ENCODE measurements around the gene OTP.

Gene OTP

GRCh38 chr5:77632526-77633206, 5.8 kb downstream of the OTP start:
- no peaks in the 10 kb centered on the region for H3K36me3 ChIP-seq (ENCODE audit: control insufficient read depth in 1 of 2, insufficient read depth in 2 of 2, low read depth in 1 of 2, low read length in 2 of 2)
- peaks cover 13% of the 10 kb centered on the region for H3K9me3 ChIP-seq (ENCODE audit: control insufficient read depth, low read length)
- H3K4me2 ChIP-seq (ENCODE audit: low read length, poor library complexity, severe bottlenecking) = no peak overlapping the region
- no peak overlapping the region for H2BK5ac ChIP-seq (ENCODE audit: low read depth, low read length, poor library complexity, severe bottlenecking)
- H3K4me3 ChIP-seq (ENCODE audit: insufficient read depth in 1 of 2, low read depth in 1 of 2, low read length in 2 of 2) = no peak overlapping the region
- no peak overlapping the region for H4K91ac ChIP-seq (ENCODE audit: low read length)
- no peaks in the 10 kb centered on the region for H3K79me1 ChIP-seq (replicated peaks; ENCODE audit: low read length, poor library complexity, severe bottlenecking)
- no peak overlapping the region for H3K27ac ChIP-seq (ENCODE audit: low read length, poor library complexity, severe bottlenecking)
- H3K23ac ChIP-seq (ENCODE audit: low read length in 2 of 2) = peak overlapping the region in 1 of 2 experiments; percentile 97
- no peak overlapping the region for H3K4ac ChIP-seq (ENCODE audit: low read depth in 1 of 2, low read length in 2 of 2)
- peaks cover 79 to 98% of the 10 kb centered on the region in 2 experiments for H3K27me3 ChIP-seq (ENCODE audit: control insufficient read depth in 1 of 2, insufficient read depth in 1 of 2, low read length in 2 of 2)
- H3K18ac ChIP-seq (ENCODE audit: low read depth in 1 of 2, low read length in 2 of 2) = no peak overlapping the region
- no peak overlapping the region for H2BK12ac ChIP-seq (ENCODE audit: low read length in 2 of 2)
- WGBS = 5% methylated on average over 33 of the region's 33 CpGs
- H3K14ac ChIP-seq (ENCODE audit: low read length in 2 of 2) = peak overlapping the region in 1 of 2 experiments; percentile 7
- no peak overlapping the region for H3K9ac ChIP-seq (ENCODE audit: low read length)
- no peak overlapping the region for H2AK5ac ChIP-seq (ENCODE audit: low read length, severe bottlenecking)
- H2BK120ac ChIP-seq (ENCODE audit: low read depth, low read length) = no peak overlapping the region
- peaks cover 35% of the 10 kb centered on the region for H3K4me1 ChIP-seq (ENCODE audit: control insufficient read depth, insufficient read depth, low read depth, low read length)
- H2BK15ac ChIP-seq (ENCODE audit: low read depth, poor library complexity, severe bottlenecking) = no peak overlapping the region
- H2AFZ ChIP-seq (ENCODE audit: low read depth, low read length) = no peak overlapping the region
- no peak for DNase-seq
- no peak overlapping the region for H4K8ac ChIP-seq (ENCODE audit: low read length)

GRCh38 chr5:77630114-77630680, 8.3 kb downstream of the OTP start:
- peak; percentile 46 for DNase-seq
- Histone ChIP-seq H3K27me3 (ENCODE audit: control insufficient read depth in 1 of 2, insufficient read depth in 1 of 2, low read length in 2 of 2) (peaks cover 68 to 97% of the 10 kb centered on the region in 2 experiments), H2AFZ (ENCODE audit: low read depth, low read length) (no peak overlapping the region), H3K4me2 (ENCODE audit: low read length, poor library complexity, severe bottlenecking) (peak overlapping the region; percentile 87), H4K8ac (ENCODE audit: low read length) (no peak overlapping the region), H4K91ac (ENCODE audit: low read length) (no peak overlapping the region), H3K14ac (ENCODE audit: low read length in 2 of 2) (no peak overlapping the region), H2AK5ac (ENCODE audit: low read length, severe bottlenecking) (no peak overlapping the region), H3K4ac (ENCODE audit: low read depth in 1 of 2, low read length in 2 of 2) (no peak overlapping the region), H2BK15ac (ENCODE audit: low read depth, poor library complexity, severe bottlenecking) (no peak overlapping the region), H3K79me1 (replicated peaks; ENCODE audit: low read length, poor library complexity, severe bottlenecking) (no peaks in the 10 kb centered on the region), H3K36me3 (ENCODE audit: control insufficient read depth in 1 of 2, insufficient read depth in 2 of 2, low read depth in 1 of 2, low read length in 2 of 2) (no peaks in the 10 kb centered on the region), H3K23ac (ENCODE audit: low read length in 2 of 2) (peak overlapping the region in 1 of 2 experiments; percentile 63), H2BK120ac (ENCODE audit: low read depth, low read length) (no peak overlapping the region), H3K27ac (ENCODE audit: low read length, poor library complexity, severe bottlenecking) (no peak overlapping the region), H3K4me1 (ENCODE audit: control insufficient read depth, insufficient read depth, low read depth, low read length) (peaks cover 29% of the 10 kb centered on the region), H2BK12ac (ENCODE audit: low read length in 2 of 2) (no peak overlapping the region), H3K18ac (ENCODE audit: low read depth in 1 of 2, low read length in 2 of 2) (no peak overlapping the region), H3K9me3 (ENCODE audit: control insufficient read depth, low read length) (peaks cover 8% of the 10 kb centered on the region), H3K4me3 (ENCODE audit: insufficient read depth in 1 of 2, low read depth in 1 of 2, low read length in 2 of 2) (peak overlapping the region; percentile 59 to 69), H2BK5ac (ENCODE audit: low read depth, low read length, poor library complexity, severe bottlenecking) (no peak overlapping the region), H3K9ac (ENCODE audit: low read length) (no peak overlapping the region)
- WGBS = 1% methylated on average over 39 of the region's 65 CpGs

- no peak overlapping the region for H2BK5ac ChIP-seq (ENCODE audit: low read depth, low read length, poor library complexity, severe bottlenecking)
- H3K4ac ChIP-seq (ENCODE audit: low read depth in 1 of 2, low read length in 2 of 2) = no peak overlapping the region
- no peak overlapping the region for H2BK120ac ChIP-seq (ENCODE audit: low read depth, low read length)
- H4K8ac ChIP-seq (ENCODE audit: low read length) = no peak overlapping the region
- no peak for DNase-seq
- no peak overlapping the region for H3K27ac ChIP-seq (ENCODE audit: low read length, poor library complexity, severe bottlenecking)
- peak overlapping the region; percentile 87 for H3K4me2 ChIP-seq (ENCODE audit: low read length, poor library complexity, severe bottlenecking)
- H3K23ac ChIP-seq (ENCODE audit: low read length in 2 of 2) = no peak overlapping the region
- no peak overlapping the region for H3K18ac ChIP-seq (ENCODE audit: low read depth in 1 of 2, low read length in 2 of 2)
- H3K9me3 ChIP-seq (ENCODE audit: control insufficient read depth, low read length) = peaks cover 8% of the 10 kb centered on the region
- no peaks in the 10 kb centered on the region for H3K36me3 ChIP-seq (ENCODE audit: control insufficient read depth in 1 of 2, insufficient read depth in 2 of 2, low read depth in 1 of 2, low read length in 2 of 2)
- no peak overlapping the region for H2BK15ac ChIP-seq (ENCODE audit: low read depth, poor library complexity, severe bottlenecking)
- H3K27me3 ChIP-seq (ENCODE audit: control insufficient read depth in 1 of 2, insufficient read depth in 1 of 2, low read length in 2 of 2) = peaks cover 72 to 97% of the 10 kb centered on the region in 2 experiments
- peaks cover 29% of the 10 kb centered on the region for H3K4me1 ChIP-seq (ENCODE audit: control insufficient read depth, insufficient read depth, low read depth, low read length)
- H4K91ac ChIP-seq (ENCODE audit: low read length) = no peak overlapping the region
- H3K79me1 ChIP-seq (replicated peaks; ENCODE audit: low read length, poor library complexity, severe bottlenecking) = no peaks in the 10 kb centered on the region
- no peak overlapping the region for H2BK12ac ChIP-seq (ENCODE audit: low read length in 2 of 2)
- H2AK5ac ChIP-seq (ENCODE audit: low read length, severe bottlenecking) = no peak overlapping the region
- H3K14ac ChIP-seq (ENCODE audit: low read length in 2 of 2) = no peak overlapping the region
- 3% methylated on average over 49 of the region's 52 CpGs for WGBS
- peak overlapping the region; percentile 5 for H2AFZ ChIP-seq (ENCODE audit: low read depth, low read length)
- H3K4me3 ChIP-seq (ENCODE audit: insufficient read depth in 1 of 2, low read depth in 1 of 2, low read length in 2 of 2) = peak overlapping the region; percentile 59 to 65
- H3K9ac ChIP-seq (ENCODE audit: low read length) = no peak overlapping the region
These were observed 8.9 kb downstream of the OTP start for GRCh38 chr5:77629509-77630113.

GRCh38 chr5:77628840-77629508, 9.5 kb downstream of the OTP start:
- Histone ChIP-seq H3K4me2 (ENCODE audit: low read length, poor library complexity, severe bottlenecking) (no peak overlapping the region), H3K14ac (ENCODE audit: low read length in 2 of 2) (no peak overlapping the region), H3K27ac (ENCODE audit: low read length, poor library complexity, severe bottlenecking) (no peak overlapping the region), H3K36me3 (ENCODE audit: control insufficient read depth in 1 of 2, insufficient read depth in 2 of 2, low read depth in 1 of 2, low read length in 2 of 2) (no peaks in the 10 kb centered on the region), H2BK12ac (ENCODE audit: low read length in 2 of 2) (no peak overlapping the region), H3K79me1 (replicated peaks; ENCODE audit: low read length, poor library complexity, severe bottlenecking) (no peaks in the 10 kb centered on the region), H2BK120ac (ENCODE audit: low read depth, low read length) (no peak overlapping the region), H2AK5ac (ENCODE audit: low read length, severe bottlenecking) (no peak overlapping the region), H3K9ac (ENCODE audit: low read length) (no peak overlapping the region), H4K8ac (ENCODE audit: low read length) (no peak overlapping the region), H3K4me1 (ENCODE audit: control insufficient read depth, insufficient read depth, low read depth, low read length) (peaks cover 29% of the 10 kb centered on the region), H2BK15ac (ENCODE audit: low read depth, poor library complexity, severe bottlenecking) (no peak overlapping the region), H3K4ac (ENCODE audit: low read depth in 1 of 2, low read length in 2 of 2) (no peak overlapping the region), H3K18ac (ENCODE audit: low read depth in 1 of 2, low read length in 2 of 2) (no peak overlapping the region), H3K9me3 (ENCODE audit: control insufficient read depth, low read length) (peaks cover 8% of the 10 kb centered on the region), H4K91ac (ENCODE audit: low read length) (no peak overlapping the region), H2AFZ (ENCODE audit: low read depth, low read length) (peak overlapping the region; percentile 5), H3K27me3 (ENCODE audit: control insufficient read depth in 1 of 2, insufficient read depth in 1 of 2, low read length in 2 of 2) (peaks cover 73 to 96% of the 10 kb centered on the region in 2 experiments), H2BK5ac (ENCODE audit: low read depth, low read length, poor library complexity, severe bottlenecking) (no peak overlapping the region), H3K23ac (ENCODE audit: low read length in 2 of 2) (no peak overlapping the region), H3K4me3 (ENCODE audit: insufficient read depth in 1 of 2, low read depth in 1 of 2, low read length in 2 of 2) (peak overlapping the region in 1 of 2 experiments; percentile 65)
- no peak for DNase-seq
- 15% methylated on average over 11 of the region's 13 CpGs for WGBS
